HG02588 (cell line): ENCODE measurements around the gene KCNE3.

Source experiments
- ATAC-seq: cut with Tn5 transposase; IDR thresholded peaks from one replicate; pipeline ENCODE4 v1.9.1; 2021; ENCODE audit warnings: mild to moderate bottlenecking, moderate library complexity; ENCODE audit not compliant: unreplicated experiment

KCNE3 gene

GRCh38 chr11:74466916-74467885 is at the start of gene KCNE3:
KCNE3 (minus strand) TSS chr11:74467549; CDS start chr11:74457563, 9,986 bp downstream.
- ATAC-seq: no peak

GRCh38 chr11:74507582-74507981 is 40.2 kb upstream of the KCNE3 start:
- no peak for ATAC-seq

- no peak for ATAC-seq
These were observed 39.5 kb upstream of the KCNE3 start for GRCh38 chr11:74506823-74507222.

- ATAC-seq: no peak
These were observed 38.6 kb upstream of the KCNE3 start for GRCh38 chr11:74505911-74506310.

GRCh38 chr11:74504100-74504691 is 36.8 kb upstream of the KCNE3 start:
- no peak for ATAC-seq

- no peak for ATAC-seq
These were observed 27.6 kb upstream of the KCNE3 start for GRCh38 chr11:74494916-74495315.

GRCh38 chr11:74493791-74494630 is 26.7 kb upstream of the KCNE3 start:
- no peak for ATAC-seq

- peak; percentile 95 for ATAC-seq
These were observed 25.8 kb upstream of the KCNE3 start, which contains the start of gene LIPT2 for GRCh38 chr11:74492974-74493790. LIPT2 (minus strand) TSS chr11:74493724; CDS start chr11:74493703, 21 bp downstream.

- ATAC-seq: no peak
These were observed 24.7 kb upstream of the KCNE3 start for GRCh38 chr11:74492084-74492483.

- no peak for ATAC-seq
These were observed 23.6 kb upstream of the KCNE3 start for GRCh38 chr11:74490941-74491340.

- no peak for ATAC-seq
These were observed 20.5 kb upstream of the KCNE3 start for GRCh38 chr11:74487875-74488274.

- no peak for ATAC-seq
These were observed 18.5 kb upstream of the KCNE3 start for GRCh38 chr11:74485868-74486267.

GRCh38 chr11:74480688-74481417 is 13.5 kb upstream of the KCNE3 start:
- ATAC-seq: no peak

GRCh38 chr11:74479732-74480123 is 12.4 kb upstream of the KCNE3 start:
- ATAC-seq: no peak

GRCh38 chr11:74478877-74479731 is 11.8 kb upstream of the KCNE3 start:
- no peak for ATAC-seq

GRCh38 chr11:74476536-74476935 is 9.2 kb upstream of the KCNE3 start:
- no peak for ATAC-seq

GRCh38 chr11:74474316-74474715 is 7.0 kb upstream of the KCNE3 start:
- no peak for ATAC-seq

- ATAC-seq: no peak
These were observed 6.2 kb upstream of the KCNE3 start for GRCh38 chr11:74473382-74474173.
